ENCODE measurements around the gene C2CD2.

DNA sequence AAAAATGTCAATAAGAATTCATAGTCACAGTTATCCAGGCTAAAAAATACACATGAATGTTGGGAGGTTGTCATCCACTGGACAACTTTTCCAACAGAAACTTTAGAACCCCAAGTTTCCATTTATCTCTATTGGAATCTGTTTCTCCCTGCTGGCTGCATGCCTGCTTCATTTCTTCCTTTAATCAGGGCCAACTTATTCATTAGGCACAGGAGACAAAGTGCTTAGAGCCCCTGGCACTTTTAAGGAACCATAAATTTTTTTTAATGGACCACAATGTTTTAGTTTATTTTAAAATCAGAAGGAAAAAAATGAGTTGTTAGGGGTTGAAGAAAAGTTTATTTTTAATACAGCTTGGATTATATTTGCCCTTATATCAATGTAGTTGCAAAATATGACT is 26.7 kb upstream of the C2CD2 start:
- no peak for TF ChIP-seq POLR2A (IDR thresholded peaks at IDR 0.05)
- TF ChIP-seq, protein P1, sequence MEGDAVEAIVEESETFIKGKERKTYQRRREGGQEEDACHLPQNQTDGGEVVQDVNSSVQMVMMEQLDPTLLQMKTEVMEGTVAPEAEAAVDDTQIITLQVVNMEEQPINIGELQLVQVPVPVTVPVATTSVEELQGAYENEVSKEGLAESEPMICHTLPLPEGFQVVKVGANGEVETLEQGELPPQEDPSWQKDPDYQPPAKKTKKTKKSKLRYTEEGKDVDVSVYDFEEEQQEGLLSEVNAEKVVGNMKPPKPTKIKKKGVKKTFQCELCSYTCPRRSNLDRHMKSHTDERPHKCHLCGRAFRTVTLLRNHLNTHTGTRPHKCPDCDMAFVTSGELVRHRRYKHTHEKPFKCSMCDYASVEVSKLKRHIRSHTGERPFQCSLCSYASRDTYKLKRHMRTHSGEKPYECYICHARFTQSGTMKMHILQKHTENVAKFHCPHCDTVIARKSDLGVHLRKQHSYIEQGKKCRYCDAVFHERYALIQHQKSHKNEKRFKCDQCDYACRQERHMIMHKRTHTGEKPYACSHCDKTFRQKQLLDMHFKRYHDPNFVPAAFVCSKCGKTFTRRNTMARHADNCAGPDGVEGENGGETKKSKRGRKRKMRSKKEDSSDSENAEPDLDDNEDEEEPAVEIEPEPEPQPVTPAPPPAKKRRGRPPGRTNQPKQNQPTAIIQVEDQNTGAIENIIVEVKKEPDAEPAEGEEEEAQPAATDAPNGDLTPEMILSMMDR (IDR thresholded peaks at IDR 0.05), result no peak
- no peak for TF ChIP-seq POLR2AphosphoS5 (IDR thresholded peaks at IDR 0.05)

All from prostate gland (tissue), 2 donors.